ENCODE measurements around the gene ZACN. TPM values are rescaled to one million over a fixed set of nuclear protein-coding genes. Genes with fewer than 3 reads are reported as not detected.

Gene ZACN
- total RNA-seq, 1 donor: 0.21 TPM

DNA sequence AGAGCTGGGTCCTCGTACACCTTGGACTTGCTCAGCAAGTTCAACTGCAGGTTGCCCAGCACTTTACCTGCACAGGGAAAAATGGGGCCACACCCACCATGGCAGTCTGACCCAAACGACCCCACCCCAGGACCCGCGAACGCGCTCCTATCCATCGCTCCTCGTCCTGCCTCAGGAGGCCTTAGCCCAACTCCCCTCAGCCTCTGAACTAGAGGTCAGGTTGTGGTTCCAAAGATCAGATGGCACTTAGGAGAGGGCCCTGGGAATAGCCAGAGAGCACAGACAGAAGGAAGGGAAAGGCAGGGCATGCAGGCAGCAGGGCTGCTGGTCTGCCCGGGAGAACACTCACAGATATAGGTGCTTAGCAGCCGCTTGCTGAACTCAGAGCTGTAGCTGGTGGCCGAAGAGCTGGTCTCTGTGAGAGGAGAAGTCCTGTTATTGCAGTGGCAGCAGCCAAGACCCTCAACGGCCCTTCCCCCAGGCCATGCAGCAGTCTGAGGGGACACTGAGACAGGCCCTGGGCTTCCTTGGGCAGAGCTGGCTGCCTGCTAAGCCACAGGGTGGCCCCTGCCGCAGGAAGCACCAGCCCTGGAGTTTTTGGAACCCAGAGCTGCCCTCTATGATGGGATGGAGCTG lies 6.9 kb downstream of the ZACN start:
- Histone ChIP-seq H3K4me1 (ENCODE audit: insufficient read depth, low read length) (no peaks in the 10 kb centered on the region), H3K4me3 (ENCODE audit: low read length) (no peak overlapping the region), H3K9me3 (ENCODE audit: low read depth, low read length) (no peaks in the 10 kb centered on the region), H3K27me3 (ENCODE audit: insufficient read depth, low read length) (no peaks in the 10 kb centered on the region)

- no peak overlapping the region for H3K4me3 ChIP-seq (ENCODE audit: low read length)
- no peaks in the 10 kb centered on the region for H3K4me1 ChIP-seq (ENCODE audit: insufficient read depth, low read length)
- H3K27me3 ChIP-seq (ENCODE audit: insufficient read depth, low read length): no peaks in the 10 kb centered on the region
- no peaks in the 10 kb centered on the region for H3K9me3 ChIP-seq (ENCODE audit: low read depth, low read length)
Measured at GRCh38 chr17:76086384-76086783, 7.4 kb downstream of the ZACN start.

GRCh38 chr17:76087531-76087930 lies 8.5 kb downstream of the ZACN start:
- Histone ChIP-seq H3K27me3 (ENCODE audit: insufficient read depth, low read length) (no peaks in the 10 kb centered on the region), H3K4me1 (ENCODE audit: insufficient read depth, low read length) (no peaks in the 10 kb centered on the region), H3K4me3 (ENCODE audit: low read length) (no peak overlapping the region), H3K9me3 (ENCODE audit: low read depth, low read length) (no peaks in the 10 kb centered on the region)

DNA sequence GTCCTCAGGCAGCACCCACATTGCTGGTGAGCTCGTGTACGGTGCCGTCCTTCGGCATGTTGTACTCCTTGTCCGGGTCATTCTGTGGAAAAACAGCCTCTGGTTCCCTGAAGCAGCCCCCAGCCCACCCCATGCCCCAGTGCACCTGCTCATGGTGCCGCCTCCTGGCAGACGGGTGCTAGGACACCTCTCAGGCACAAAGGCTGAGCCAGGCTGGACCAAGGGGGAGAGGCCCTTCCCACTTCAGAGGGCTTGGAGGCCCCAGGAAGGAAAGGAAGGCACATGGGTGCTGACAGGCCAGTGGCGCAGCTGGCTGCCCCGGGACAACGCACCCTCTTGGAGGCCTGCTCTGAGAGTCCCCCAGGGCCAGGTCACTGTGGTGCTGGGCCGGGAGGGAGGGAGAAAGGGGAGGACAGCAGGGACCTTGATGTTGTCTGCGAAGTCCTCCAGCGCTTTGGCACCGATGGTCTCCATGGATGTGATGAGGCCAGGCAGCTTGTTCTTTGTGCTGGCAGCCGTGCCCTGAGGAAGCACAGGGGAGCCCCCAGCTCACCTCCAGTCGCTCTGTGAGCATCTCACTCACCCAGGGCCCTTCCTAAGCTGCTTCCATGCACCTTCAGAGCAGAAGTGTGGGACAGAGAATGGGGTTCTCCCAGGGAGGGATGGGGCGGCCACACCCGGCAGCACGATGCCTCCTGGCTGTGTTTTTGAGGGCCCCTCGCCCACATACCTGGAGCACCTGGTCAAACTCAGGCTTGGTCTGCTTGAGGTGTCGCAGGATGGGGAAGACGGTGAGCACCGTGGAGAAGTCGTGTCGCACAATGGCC lies 9.3 kb downstream of the ZACN start:
- Histone ChIP-seq H3K9me3 (ENCODE audit: low read depth, low read length) (no peaks in the 10 kb centered on the region), H3K4me1 (ENCODE audit: insufficient read depth, low read length) (no peaks in the 10 kb centered on the region), H3K4me3 (ENCODE audit: low read length) (no peak overlapping the region), H3K27me3 (ENCODE audit: insufficient read depth, low read length) (no peaks in the 10 kb centered on the region)

DNA sequence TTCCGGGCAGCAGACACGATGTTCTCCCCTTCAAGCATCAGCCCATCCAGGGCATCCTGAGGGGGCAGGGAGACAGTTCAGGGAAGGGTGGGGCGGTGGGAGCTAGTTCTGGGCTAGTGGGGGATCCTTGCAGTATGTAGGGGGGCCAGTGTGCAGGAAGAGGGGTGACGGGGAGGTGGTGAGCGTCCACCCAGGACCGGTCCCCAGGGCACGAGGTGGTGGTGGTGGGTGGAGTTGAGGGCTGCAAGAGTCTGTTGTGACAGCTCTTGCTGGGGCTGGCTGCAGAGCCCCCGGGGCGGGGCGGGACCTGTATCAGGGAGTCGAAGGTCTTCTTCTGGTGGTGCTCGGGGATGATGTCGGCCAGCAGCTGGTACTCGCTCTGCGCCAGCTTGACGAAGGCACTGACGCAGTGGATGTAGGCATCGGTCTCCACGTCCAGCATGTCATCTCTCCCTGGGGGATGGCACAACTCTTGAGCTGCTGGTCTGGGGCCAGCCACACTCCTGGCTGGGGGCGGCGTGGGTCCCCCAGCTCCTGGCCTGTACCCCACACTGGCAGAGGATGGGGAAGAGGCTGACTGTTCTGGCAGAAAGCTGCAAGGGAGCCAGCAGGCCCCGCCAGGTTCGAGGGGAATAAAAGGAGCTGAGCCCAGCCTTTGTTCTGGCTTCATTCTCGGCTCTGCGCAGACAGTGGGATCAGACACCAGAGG lies 10.0 kb downstream of the ZACN start:
- Histone ChIP-seq H3K4me3 (ENCODE audit: low read length) (no peak overlapping the region), H3K4me1 (ENCODE audit: insufficient read depth, low read length) (no peaks in the 10 kb centered on the region), H3K27me3 (ENCODE audit: insufficient read depth, low read length) (no peaks in the 10 kb centered on the region), H3K9me3 (ENCODE audit: low read depth, low read length) (no peaks in the 10 kb centered on the region)

- Histone ChIP-seq H3K9me3 (ENCODE audit: low read depth, low read length) (no peaks in the 10 kb centered on the region), H3K27me3 (ENCODE audit: insufficient read depth, low read length) (no peaks in the 10 kb centered on the region), H3K4me3 (ENCODE audit: low read length) (no peak overlapping the region)
Measured at GRCh38 chr17:76089680-76090516, 10.9 kb downstream of the ZACN start.

DNA sequence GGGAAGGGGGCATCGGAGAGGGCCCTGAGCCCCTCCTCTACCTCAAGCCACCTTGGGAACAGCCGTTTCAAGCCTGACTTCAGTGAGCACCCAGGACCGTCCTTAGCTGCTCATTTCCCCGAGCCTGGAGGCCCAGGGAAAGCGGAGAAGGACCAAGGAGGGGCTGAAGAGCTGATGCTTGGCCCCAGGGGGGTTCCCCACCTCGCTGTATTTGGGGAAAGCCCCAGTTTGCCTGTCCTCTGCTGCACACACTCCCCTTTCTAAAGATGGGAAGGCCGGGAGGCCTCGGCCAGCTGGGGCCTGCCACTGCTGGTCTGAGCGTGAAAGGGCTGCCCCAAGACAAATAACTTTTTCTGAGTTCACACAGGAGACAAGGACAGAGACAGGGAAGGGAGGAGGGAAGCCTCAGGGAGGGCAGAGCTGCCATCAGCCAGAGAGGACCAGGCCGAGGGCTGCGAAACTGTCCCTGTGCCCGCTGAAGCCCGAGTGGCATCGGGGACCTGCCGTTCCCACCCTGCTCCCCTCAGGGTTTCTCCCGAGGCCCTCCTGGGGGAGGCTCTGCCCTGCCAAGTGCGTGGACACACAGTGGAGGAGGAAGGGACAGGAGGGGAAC lies 11.6 kb downstream of the ZACN start:
- no peaks in the 10 kb centered on the region for H3K27me3 ChIP-seq (ENCODE audit: insufficient read depth, low read length)
- no peak overlapping the region for H3K4me3 ChIP-seq (ENCODE audit: low read length)
- H3K9me3 ChIP-seq (ENCODE audit: low read depth, low read length): no peaks in the 10 kb centered on the region
- H3K4me1 ChIP-seq (ENCODE audit: insufficient read depth, low read length): no peaks in the 10 kb centered on the region

More at GRCh38 chr17:76089680-76090516, 10.9 kb downstream of the ZACN start:
- H3K4me1 ChIP-seq (ENCODE audit: insufficient read depth, low read length): no peaks in the 10 kb centered on the region

GRCh38 chr17:76091526-76092286 lies 12.7 kb downstream of the ZACN start:
- Histone ChIP-seq H3K27me3 (ENCODE audit: insufficient read depth, low read length) (no peaks in the 10 kb centered on the region), H3K4me3 (ENCODE audit: low read length) (no peak overlapping the region), H3K9me3 (ENCODE audit: low read depth, low read length) (no peaks in the 10 kb centered on the region), H3K4me1 (ENCODE audit: insufficient read depth, low read length) (no peaks in the 10 kb centered on the region)

DNA sequence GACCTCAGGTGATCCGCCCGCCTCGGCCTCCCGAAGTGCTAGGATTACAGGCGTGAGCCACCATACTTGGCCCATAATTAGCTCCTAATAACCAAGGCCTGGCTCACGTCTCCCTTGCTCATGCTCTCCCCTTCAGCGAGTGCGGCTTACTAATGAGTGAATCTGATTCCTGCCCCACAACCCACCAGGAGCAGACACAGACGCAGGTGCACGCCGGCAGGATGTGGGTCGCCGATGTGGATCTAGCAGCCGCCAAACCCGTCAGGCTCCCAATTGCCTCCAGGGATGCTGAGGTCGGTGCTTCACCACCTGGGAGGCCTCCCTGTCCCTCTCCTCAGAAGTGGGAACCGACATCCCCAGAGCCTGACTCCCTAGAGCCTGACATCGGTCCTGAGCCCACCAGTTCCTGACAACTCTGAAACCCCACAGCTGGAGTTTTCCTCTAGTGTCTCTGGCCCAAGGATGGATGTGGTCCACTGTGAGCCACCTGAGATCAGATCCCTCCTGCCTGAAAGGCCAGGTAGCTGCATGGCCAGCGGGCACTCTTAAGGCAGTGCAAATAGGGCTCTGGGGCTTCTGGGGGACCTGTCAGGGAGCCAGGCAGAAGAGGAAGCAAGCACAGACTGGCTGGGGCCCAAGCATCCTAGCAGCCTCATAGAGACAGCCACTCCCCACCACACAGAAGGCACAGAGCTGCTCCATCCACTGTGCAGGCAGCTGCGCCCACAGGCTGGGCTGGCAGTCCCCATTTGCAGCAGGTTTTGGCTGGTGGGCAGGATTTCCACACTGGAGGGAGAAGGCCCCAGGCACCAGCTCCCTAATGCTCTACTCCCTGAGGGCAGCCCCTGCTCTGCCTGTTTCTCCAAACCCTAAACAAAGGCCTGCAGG lies 13.8 kb downstream of the ZACN start:
- H3K4me3 ChIP-seq (ENCODE audit: low read length): no peak overlapping the region
- H3K27me3 ChIP-seq (ENCODE audit: insufficient read depth, low read length): no peaks in the 10 kb centered on the region
- no peaks in the 10 kb centered on the region for H3K9me3 ChIP-seq (ENCODE audit: low read depth, low read length)
- no peaks in the 10 kb centered on the region for H3K4me1 ChIP-seq (ENCODE audit: insufficient read depth, low read length)

DNA sequence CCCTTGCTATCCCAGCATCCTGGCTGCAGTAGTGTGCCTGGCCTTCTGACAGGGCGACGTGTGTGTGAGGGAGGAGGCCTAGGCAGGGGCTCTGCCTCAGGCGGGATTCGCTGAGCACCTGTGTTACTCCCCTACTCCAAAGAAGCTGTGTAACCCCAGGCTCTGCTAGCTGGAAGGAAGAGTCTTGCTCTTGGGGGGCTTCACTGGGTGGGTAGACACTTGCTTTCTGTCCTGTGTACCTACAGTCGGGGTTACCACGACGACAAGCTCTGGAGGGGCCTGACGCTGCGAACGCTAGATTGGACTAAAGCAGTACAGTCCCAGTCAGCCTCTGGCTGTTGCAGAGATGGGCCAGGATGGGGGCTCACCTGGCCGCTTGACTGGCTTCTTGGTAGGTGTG lies 15.1 kb downstream of the ZACN start:
- Histone ChIP-seq H3K4me3 (ENCODE audit: low read length) (no peak overlapping the region), H3K27me3 (ENCODE audit: insufficient read depth, low read length) (no peaks in the 10 kb centered on the region), H3K9me3 (ENCODE audit: low read depth, low read length) (no peaks in the 10 kb centered on the region), H3K4me1 (ENCODE audit: insufficient read depth, low read length) (no peaks in the 10 kb centered on the region)

- H3K9me3 ChIP-seq (ENCODE audit: low read depth, low read length): no peaks in the 10 kb centered on the region
- no peaks in the 10 kb centered on the region for H3K4me1 ChIP-seq (ENCODE audit: insufficient read depth, low read length)
- H3K4me3 ChIP-seq (ENCODE audit: low read length): no peak overlapping the region
- no peaks in the 10 kb centered on the region for H3K27me3 ChIP-seq (ENCODE audit: insufficient read depth, low read length)
Measured at GRCh38 chr17:76095943-76096342, 17.0 kb downstream of the ZACN start.

DNA sequence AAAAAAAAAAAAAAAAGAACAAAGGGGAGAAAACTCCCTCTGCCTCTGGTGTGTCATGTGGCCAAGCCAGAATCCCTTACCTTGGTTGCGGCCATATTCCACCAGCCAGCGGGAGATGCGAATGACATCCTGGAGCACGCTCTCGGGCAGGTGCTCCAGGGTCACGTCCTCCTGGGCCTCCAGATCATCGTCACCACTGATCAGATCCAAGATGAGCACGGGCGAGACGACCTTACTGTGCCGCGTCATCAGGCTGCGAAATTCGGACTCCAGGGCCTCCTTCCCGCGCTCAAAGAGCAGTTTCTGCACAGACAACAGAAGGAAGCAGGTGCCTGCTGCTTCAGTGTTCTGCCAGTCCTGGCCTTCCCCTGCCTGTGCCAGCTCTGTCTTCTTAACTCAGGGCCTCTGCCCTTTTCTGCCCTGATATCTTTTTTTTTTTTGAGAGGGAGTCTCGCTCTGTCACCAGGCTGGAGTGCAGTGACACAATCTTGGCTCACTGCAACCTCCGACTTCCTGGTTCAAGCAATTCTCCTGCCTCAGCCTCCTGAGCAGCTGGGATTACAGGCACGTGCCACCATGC lies 18.8 kb downstream of the ZACN start:
- Histone ChIP-seq H3K9me3 (ENCODE audit: low read depth, low read length) (no peaks in the 10 kb centered on the region), H3K4me1 (ENCODE audit: insufficient read depth, low read length) (peaks cover 13% of the 10 kb centered on the region), H3K4me3 (ENCODE audit: low read length) (no peak overlapping the region), H3K27me3 (ENCODE audit: insufficient read depth, low read length) (no peaks in the 10 kb centered on the region)

DNA sequence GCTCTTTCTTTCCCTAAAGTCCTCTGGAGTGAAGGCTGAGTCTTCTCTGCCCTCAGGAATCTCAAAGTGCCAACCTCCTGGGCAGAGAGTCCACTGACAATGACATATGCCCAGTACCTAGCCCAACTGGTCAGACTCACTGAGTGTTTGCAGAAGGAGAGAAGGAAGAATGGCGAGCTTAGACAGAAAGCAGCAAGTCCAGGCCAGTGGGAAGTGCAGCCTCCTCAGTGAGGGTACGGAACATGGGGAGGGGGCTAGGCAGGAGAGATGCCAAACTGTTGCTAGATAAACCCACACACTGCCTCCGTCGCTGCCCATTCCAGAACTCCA lies 23.9 kb downstream of the ZACN start:
- Histone ChIP-seq H3K4me3 (ENCODE audit: low read length) (peak overlapping the region; percentile 86), H3K4me1 (ENCODE audit: insufficient read depth, low read length) (peaks cover 42% of the 10 kb centered on the region), H3K27me3 (ENCODE audit: insufficient read depth, low read length) (no peaks in the 10 kb centered on the region), H3K9me3 (ENCODE audit: low read depth, low read length) (no peaks in the 10 kb centered on the region)

Measured in mononuclear cell (primary cell).